Activated gamma-delta T cell (primary cell): ENCODE measurements around the gene BTN3A1.

ENCODE experiments used
- DNase-seq: peaks from one replicate; lab custom pipeline; 2025; lab: John Stamatoyannopoulos, UW

The BTN3A1 gene

GRCh38 chr6:26379292-26379691, 22.8 kb upstream of the BTN3A1 start:
- DNase-seq, result no peak

DNA sequence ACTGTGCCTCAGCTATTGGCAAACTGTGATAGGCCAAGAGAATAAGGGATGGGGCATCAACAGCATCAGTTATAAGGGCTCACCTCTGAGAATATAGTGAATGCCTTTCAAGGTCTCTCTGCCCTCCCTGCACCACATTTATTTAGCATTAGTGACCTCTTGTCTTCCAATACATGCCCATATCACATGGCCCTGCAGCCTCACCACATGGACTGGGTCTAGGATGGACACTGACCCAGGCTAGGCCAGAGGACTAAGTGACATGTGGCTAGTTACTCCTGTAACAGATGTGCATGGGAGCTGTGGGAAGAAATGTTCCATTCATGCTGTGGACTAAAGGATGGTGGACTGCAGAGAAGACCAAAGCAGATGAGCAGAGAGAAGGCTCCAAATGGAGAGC, 22.3 kb upstream of the BTN3A1 start:
- DNase-seq, result no peak

DNA sequence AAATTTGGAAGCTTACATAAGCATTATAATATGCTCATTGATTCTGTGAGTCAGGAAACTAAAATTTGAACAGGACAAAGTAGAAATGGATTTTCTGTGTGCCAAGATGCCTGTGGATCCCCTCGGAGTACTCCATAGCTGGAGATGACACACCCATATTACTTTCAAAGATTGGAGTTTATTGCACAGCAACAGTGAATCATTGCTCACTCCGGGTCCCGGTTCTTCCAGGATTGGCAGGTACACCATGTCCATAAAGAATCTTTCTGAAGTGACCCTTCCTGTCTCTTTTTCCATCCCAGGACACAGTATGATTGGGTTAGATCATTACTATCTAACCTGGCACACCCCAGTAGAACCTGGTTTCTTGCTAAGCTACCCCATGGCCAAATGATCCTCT, 21.8 kb upstream of the BTN3A1 start:
- DNase-seq, result no peak

GRCh38 chr6:26382121-26382520, 20.0 kb upstream of the BTN3A1 start:
- no peak for DNase-seq

- DNase-seq, result no peak
These were observed 18.3 kb upstream of the BTN3A1 start for GRCh38 chr6:26383624-26384417.

DNA sequence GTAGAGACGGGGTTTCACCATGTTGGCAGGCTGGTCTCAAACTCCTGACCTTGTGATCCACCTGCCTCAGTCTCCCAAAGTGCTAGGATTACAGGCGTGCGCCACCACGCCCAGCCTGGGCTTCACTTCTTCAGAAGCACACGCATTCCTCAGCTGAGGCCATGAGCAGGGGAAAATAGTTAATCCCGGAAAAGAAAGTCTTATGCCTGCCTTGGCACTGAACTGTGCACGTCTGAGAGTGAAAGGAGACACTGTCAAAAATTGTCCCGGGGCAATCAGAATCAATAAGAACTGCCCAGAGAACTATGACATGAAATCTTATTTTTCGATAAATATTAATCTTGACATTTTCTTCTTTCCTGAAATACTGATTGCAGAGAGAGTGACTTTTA, 16.3 kb upstream of the BTN3A1 start:
- no peak for DNase-seq

GRCh38 chr6:26387565-26387964, 14.5 kb upstream of the BTN3A1 start:
- no peak for DNase-seq

DNA sequence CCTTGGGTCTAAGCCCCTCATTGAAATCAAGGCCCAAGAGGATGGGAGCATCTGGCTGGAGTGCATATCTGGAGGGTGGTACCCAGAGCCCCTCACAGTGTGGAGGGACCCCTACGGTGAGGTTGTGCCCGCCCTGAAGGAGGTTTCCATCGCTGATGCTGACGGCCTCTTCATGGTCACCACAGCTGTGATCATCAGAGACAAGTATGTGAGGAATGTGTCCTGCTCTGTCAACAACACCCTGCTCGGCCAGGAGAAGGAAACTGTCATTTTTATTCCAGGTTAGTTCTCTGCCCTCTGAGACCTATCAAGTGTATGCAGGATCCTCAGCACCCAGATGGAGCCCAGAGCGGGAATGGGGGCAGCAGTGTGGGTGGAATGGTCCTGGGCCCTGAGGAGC, 14.1 kb upstream of the BTN3A1 start:
- no peak for DNase-seq

GRCh38 chr6:26388441-26388840, 13.6 kb upstream of the BTN3A1 start:
- DNase-seq, result no peak

GRCh38 chr6:26389349-26389894, 12.7 kb upstream of the BTN3A1 start:
- no peak for DNase-seq

DNA sequence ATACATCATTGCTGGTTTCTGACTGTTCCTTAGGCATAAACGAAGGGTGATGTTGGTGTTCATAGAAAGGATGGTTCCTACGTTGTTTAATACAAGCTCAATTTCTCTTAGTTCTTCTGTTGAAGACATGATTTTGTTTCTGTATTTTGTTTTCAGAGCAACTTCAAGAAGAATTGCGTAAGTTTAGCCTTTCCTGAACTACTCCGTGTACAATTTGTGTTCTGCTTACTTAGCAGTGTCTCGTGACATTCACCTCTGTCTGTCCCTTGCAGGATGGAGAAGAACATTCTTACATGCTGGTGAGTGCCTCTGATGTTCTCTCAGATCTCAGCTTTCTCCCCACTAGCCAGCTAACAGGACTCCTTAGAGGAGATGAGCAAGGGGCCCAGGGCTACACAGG, 11.5 kb upstream of the BTN3A1 start:
- DNase-seq, result no peak

DNA sequence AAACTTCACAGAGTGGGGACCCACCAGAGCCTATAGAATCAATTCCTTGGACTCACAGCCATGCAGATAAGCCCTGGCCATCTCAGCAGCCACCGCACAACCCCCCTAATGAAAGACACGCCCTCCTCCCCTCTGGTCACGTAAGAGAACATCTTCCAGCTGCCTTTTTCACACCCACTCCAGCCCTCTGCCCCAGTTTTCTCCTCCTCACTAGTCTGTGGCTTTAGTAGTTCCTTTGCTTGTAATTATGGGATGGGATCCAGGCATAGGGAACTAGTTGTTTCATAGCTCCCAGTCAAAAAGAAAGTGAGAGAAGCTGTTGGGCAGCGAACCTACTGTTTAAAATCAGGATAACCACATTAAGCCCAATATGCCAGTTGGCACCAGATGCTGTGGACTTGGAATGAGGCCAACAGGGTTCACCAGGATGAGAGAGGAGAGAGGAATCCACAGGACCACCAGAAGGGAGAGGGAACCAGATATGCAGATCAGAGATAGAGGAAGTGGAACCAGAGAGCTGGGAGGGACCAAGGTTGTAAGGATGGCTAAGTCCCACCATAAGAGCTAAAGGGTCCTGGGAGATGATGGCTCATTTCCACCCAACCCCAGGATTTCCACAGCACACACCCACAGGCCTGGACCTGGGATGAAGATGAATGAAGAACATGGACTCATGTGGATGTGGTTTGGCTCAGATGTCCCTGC, 9.0 kb upstream of the BTN3A1 start:
- DNase-seq, result no peak

GRCh38 chr6:26394289-26394688, 7.8 kb upstream of the BTN3A1 start:
- DNase-seq, result no peak

- DNase-seq, result no peak
These were observed 3.5 kb upstream of the BTN3A1 start for GRCh38 chr6:26398555-26398954.

GRCh38 chr6:26400626-26401025, 1.4 kb upstream of the BTN3A1 start:
- DNase-seq, result no peak

DNA sequence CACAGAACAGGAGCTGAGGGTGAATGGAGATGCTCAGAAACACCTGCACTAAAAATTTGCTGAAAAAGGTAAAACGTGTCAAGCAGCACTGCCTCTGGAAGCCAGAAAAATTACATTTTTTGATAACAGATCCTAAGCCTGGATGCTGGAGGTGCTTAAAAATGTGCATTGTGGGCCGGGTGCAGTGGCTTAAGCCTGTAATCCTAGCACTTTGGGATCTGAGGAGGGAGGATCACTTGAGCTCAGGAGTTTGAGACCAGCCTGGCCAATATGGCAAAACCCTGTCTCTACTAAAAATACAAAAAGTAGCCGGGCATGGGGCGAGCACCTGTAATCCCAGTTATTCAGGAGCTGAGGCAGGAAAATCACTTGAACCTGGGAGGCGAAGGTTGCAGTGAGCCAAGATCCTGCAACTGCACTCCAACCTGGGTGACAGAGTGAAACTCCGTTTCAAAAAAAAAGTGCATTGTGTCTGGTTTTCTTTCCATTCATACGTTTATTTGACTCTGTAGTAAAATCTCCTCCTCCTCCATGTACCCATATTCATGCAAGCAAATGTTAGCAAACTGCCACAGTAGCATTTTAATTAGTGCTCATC, 587 bp upstream of the BTN3A1 start:
- no peak for DNase-seq

GRCh38 chr6:26403893-26404292, 1.8 kb downstream of the BTN3A1 start:
- DNase-seq, result no peak

DNA sequence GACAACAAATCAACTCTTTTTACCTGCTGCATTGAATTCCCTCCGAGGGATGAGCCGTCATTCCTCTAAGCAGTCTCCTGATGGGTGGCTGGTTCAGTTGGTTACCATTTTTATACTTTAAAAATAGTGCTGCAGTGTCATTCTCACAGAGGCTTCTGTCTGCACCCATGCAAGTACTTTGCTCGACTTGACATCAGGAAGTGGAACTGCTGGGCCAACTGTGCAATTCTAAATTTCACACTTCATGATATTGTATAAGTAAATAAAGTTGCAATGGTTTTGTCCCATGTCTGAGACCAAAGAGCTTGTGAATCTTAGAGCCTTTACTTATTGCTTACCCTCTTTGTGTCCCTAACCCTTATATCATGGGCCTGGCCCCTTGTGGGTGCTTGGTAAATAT, 2.5 kb downstream of the BTN3A1 start:
- DNase-seq, result no peak

DNA sequence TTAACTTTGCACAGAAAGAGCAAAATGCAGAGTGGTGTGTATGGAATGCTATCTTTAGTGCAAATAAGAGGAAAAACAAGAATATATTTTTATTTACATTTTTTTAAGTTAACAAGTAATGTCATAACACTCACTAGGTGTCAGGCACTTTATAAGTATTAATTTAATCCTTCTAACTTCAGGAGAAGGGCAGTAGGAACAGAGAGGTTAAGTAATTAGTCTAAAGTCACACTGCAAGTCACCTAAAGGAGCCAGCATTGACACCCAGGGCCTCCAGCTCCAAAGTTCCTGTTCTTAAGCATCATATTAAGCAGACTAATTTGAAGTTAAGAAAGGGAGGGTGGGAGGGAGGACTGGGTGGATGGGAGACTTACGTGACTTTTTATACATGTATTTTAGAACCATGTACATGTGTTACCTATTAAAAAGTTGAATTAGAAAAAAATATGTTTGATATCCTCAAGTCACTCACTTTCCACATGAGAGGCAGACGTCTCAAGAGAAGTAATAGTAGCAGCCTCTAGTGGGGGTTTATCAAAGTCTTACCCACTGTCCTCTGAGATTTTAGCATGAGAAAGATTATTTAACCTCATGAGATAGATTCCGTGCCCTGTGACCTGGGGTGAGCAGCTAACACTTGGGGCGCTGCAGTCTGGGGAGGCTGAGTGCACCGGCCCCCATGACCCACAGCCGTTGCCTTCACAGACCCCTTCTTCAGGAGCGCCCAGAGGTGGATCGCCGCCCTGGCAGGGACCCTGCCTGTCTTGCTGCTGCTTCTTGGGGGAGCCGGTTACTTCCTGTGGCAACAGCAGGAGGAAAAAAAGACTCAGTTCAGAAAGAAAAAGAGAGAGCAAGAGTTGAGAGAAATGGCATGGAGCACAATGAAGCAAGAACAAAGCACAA, 7.0 kb downstream of the BTN3A1 start:
- no peak for DNase-seq

DNA sequence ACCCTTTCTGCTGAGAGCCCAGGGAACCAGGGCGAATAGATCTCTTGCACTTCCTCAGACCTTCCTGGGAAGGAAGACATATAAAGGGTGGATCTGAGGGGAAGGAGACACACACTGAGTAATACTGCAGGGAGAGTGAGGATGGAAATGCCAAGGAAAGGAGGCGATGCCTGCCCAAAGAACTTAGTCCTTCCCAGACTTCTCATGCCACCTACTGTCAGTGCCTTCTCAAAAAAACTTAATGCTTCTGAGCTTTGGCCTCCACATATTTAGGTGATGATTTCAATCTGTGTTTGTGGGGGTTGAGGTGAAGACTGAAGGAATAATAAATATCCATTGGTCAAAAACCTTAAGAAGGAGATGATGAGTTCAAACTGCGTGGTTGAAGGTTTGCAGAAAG, 9.7 kb downstream of the BTN3A1 start:
- no peak for DNase-seq

GRCh38 chr6:26412228-26412627, 10.2 kb downstream of the BTN3A1 start:
- no peak for DNase-seq

DNA sequence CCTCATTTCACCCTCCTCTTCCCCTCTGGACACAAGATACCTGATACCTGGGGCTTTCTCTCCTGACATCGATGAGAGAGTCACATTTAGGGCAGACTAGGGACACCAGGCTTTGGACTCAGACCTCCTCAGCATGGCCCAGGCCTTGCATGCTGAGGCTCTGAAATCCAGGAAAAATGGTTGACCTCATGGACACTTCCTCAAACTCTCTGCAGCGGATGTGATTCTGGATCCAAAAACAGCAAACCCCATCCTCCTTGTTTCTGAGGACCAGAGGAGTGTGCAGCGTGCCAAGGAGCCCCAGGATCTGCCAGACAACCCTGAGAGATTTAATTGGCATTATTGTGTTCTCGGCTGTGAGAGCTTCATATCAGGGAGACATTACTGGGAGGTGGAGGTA, 10.9 kb downstream of the BTN3A1 start:
- DNase-seq, result no peak
